Astrocyte of the cerebellum (primary cell): ENCODE data around the gene KCNG2.

Experiments
- DNase-seq: peaks from one replicate; pipeline ENCODE4 v3.0.0-alpha.2; 2011; ENCODE audit warnings: low read depth
- H3K4me3 ChIP-seq: 2 replicates; pipeline ENCODE4 v1.5.1; 2011; ENCODE audit warnings: mild to moderate bottlenecking, low read depth, low read length, moderate library complexity
- in situ Hi-C: cut with HindIII; loops from 2 replicates; pipeline ENCODE4 v1.10.0; 2017; ENCODE audit warnings: low sequenced_read_pairs
- TF ChIP-seq, protein P1 (sequence below): IDR thresholded peaks from 2 replicates; pipeline ENCODE4 v1.5.1; 2012; ENCODE audit warnings: low read length, low read depth, moderate library complexity, mild to moderate bottlenecking; ENCODE audit errors: missing control alignments

The KCNG2 gene

DNA sequence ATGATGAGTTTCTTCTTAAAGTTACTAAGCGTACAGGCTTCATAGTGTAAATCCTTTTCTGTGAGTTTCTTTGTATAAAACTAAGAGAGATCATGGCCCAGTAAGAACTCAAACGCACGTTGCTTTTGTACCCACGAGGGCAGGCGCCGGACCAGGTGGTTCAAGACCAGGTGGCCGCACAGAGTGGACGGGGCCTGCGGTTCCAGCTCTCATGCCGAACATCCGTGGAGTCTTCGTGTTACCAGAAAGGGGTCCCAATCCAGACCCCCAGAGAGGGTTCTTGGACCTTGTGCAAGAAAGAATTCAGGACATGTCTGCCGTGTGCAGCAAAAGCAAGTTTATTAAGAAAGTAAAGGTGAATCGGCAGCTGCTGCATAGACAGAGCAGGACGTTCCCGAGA is 53.0 kb downstream of the KCNG2 start:
- H3K4me3 ChIP-seq, result no peak overlapping the region
- TF ChIP-seq, protein P1, sequence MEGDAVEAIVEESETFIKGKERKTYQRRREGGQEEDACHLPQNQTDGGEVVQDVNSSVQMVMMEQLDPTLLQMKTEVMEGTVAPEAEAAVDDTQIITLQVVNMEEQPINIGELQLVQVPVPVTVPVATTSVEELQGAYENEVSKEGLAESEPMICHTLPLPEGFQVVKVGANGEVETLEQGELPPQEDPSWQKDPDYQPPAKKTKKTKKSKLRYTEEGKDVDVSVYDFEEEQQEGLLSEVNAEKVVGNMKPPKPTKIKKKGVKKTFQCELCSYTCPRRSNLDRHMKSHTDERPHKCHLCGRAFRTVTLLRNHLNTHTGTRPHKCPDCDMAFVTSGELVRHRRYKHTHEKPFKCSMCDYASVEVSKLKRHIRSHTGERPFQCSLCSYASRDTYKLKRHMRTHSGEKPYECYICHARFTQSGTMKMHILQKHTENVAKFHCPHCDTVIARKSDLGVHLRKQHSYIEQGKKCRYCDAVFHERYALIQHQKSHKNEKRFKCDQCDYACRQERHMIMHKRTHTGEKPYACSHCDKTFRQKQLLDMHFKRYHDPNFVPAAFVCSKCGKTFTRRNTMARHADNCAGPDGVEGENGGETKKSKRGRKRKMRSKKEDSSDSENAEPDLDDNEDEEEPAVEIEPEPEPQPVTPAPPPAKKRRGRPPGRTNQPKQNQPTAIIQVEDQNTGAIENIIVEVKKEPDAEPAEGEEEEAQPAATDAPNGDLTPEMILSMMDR, result no peak
- in situ Hi-C loops, result no loop called here
- DNase-seq, result no peak

DNA sequence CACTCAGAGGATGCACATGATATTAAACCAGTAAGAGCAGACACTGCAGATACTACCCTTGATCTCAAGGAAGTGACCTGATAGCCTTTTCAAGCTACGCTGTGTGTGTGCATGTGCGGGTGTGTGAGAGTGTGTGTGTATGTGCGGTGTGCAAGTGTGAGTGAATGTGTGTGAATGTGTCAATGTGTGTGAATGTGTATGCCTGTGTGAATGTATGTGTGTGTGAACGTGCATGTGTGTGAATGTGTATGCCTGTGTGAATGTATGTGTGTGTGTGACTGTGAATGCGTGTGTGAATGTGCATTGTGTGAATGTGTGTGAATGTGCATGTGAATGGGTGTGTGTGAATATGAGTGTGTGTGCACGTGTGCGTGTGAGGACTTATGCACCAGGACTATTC is 53.8 kb downstream of the KCNG2 start:
- H3K4me3 ChIP-seq, result no peak overlapping the region
- in situ Hi-C loops, result no loop called here
- DNase-seq, result no peak
- TF ChIP-seq, protein P1, result no peak

DNA sequence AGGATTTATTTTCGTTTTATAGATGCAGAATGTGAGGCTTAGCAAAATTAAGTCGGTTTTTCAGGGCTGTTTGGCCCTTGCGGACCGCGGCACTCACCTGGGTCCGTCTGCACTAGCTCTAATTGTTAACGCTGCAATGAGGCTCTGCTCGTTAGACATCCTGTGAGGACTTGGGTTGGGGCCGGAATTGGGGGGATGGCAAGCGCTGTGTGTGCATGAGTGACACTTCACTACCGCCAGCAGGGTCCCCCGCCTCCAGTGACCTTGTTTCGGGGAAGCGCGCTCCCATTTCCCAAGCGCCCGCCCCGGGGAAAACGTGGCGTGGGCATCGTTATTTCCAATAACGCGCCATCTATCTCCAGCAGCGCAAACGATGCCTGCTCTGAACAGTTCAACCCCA is 54.2 kb downstream of the KCNG2 start:
- in situ Hi-C loops, result no loop called here
- no peak overlapping the region for H3K4me3 ChIP-seq
- no peak for DNase-seq
- TF ChIP-seq, protein P1, result no peak

DNA sequence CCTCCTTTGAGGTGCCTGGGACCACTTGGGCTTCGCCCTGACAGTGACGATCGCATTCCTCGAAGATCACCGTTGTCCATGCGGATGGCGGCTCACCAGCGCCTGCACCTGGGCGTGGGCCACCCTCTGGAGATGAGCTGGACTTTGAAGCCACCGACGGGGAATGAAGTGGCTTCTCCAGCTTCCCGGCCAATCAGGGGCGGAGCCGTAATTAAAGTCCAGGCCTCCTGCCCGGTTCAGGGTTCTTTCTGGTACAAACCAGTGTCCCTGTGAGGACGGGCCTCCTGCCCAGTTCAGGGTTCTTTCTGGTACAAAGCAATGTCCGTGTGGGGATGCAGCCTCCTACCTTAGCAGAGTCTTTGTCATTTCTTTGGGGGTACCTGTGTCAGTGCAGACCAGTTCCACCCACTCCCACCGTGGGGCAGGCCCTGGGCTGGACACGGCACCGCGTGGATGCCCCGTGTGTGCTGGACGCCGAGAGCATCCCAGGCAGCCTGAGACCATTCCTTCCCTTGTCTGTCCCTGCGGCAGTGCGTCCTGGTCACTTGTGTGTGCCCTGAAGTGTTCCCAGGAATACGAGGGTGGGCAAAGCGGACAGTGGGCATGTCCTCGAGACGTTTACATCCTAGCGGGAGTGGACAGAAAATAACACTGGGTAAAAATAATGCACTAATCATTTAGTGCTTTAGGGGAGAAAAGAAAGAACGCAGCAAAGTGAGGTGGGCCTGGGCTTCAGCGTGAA is 55.0 kb downstream of the KCNG2 start:
- TF ChIP-seq, protein P1, result no peak
- H3K4me3 ChIP-seq, result no peak overlapping the region
- in situ Hi-C loops, result no loop called here
- no peak for DNase-seq

DNA sequence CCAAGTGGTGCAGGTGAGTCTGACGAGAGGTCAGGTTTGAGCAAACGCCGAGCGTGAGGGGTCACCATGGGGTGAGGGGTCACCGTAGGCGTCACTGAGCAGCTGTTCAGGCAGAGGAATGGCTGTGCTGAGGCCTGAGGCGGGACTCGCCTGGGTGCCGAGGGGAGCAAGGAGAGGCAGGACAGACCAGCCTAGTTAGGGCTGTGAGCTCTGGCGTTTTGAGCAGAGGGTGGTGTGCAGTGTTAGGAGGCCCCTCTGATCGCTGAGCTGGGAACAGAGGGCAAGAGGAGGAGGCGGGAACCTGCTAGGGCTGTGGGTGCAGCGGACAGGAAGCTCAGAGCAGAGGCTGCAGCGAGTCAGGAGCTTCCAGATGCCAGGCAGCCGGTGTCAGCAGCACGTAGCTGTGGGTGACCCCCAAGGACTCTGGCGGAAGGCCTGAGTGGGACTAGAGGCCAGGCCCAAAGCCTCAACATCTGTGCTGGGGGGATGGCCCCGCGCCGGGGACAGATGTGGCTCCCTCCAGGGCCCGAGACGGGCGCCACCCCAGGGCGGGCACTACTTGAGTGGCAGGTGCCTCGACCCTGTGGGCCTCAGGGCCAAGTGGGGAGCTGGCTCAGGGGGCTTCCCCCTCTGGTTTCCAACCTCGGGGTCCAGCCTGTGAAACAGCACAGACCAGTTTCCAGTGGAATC is 55.7 kb downstream of the KCNG2 start:
- no peak for DNase-seq
- in situ Hi-C loops, result no loop called here
- TF ChIP-seq, protein P1, result no peak
- no peak overlapping the region for H3K4me3 ChIP-seq

DNA sequence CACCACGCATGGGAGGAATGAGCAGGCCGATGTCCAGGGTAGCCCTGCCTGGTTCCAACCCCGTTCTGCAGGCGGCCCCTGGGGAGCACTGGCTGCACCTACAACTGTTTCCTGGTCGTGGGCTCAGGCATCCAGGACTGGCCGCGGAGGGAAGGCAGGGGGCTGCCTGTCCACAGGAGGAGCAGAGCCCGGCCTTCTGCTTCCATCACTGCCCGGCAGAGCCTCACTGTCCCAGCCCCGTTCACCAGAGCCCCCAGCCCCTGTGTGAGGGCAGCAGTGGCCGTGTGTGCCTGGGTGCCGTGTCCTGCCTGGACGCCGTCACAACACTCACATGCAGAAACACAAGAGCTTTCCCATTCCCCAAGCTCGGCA is 56.2 kb downstream of the KCNG2 start:
- TF ChIP-seq, protein P1, result no peak
- in situ Hi-C loops, result no loop called here
- H3K4me3 ChIP-seq, result no peak overlapping the region
- DNase-seq, result no peak
